Breast epithelium (tissue), 4 donors: ENCODE results near the gene OR10G7. TPM values are rescaled to one million over a fixed set of nuclear protein-coding genes. Genes with fewer than 3 reads are reported as not detected.

Experiments used
- DNase-seq, 2 donors: peaks; one replicate each; pipeline ENCODE4 v3.0.0-alpha.2; 2019; ENCODE audit warnings: low spot score in 2 of 2
- H3K27ac ChIP-seq, 2 donors: fragments of 200-600 bp; sonication (generic) in 1 of 2; one replicate each; pipeline ENCODE4 v1.5.1; 2016 to 2019; ENCODE audit warnings: mild to moderate bottlenecking in 1 of 2
- H3K27me3 ChIP-seq, 2 donors: fragments of 200-600 bp; sonication (generic) in 1 of 2; one replicate each; pipeline versions ENCODE4 v1.5.1 to v1.6.0; 2017 to 2019; ENCODE audit warnings: control low read depth in 1 of 2, mild to moderate bottlenecking in 1 of 2
- H3K36me3 ChIP-seq: fragments of 200-600 bp; one replicate; pipeline ENCODE4 v1.5.1; 2019
- H3K4me1 ChIP-seq, 2 donors: fragments of 200-600 bp; sonication (generic); one replicate each; pipeline ENCODE4 v1.5.1; 2016 to 2019; ENCODE audit warnings: control low read depth in 1 of 2
- H3K4me3 ChIP-seq, 3 donors: fragments of 200-600 bp; sonication (generic); 1 replicate in 2 of 3; 2 replicates in 1 of 3; pipeline ENCODE4 v1.5.1; 2016 to 2019; ENCODE audit warnings: mild to moderate bottlenecking in 3 of 3, moderate library complexity in 2 of 3
- H3K9me3 ChIP-seq, 2 donors: fragments of 200-600 bp; sonication (generic) in 1 of 2; one replicate each; pipeline ENCODE4 v1.5.1; 2016 to 2019; ENCODE audit warnings: control low read depth in 1 of 2
- CTCF ChIP-seq, 3 donors: fragments of 450-650 bp; IDR thresholded peaks; one replicate each; pipeline ENCODE4 v1.5.1; 2016 to 2017; ENCODE audit warnings: antibody characterized with exemption in 3 of 3, mild to moderate bottlenecking in 3 of 3, moderate library complexity in 3 of 3
- POLR2A ChIP-seq: fragments of 450-650 bp; IDR thresholded peaks from one replicate; pipeline ENCODE4 v1.6.1; 2016; ENCODE audit warnings: antibody characterized with exemption, mild to moderate bottlenecking, moderate library complexity
- POLR2AphosphoS5 ChIP-seq, 3 donors: sonication (generic); formaldehyde crosslinking; IDR thresholded peaks; one replicate each; pipeline ENCODE4 v1.6.1; 2017; ENCODE audit warnings: antibody characterized with exemption in 3 of 3
- intact Hi-C: fragments of 100-400 bp; cut with DNase I; formaldehyde crosslinking; loops from one replicate; pipeline ENCODE4 v1.15.1; 2023; ENCODE audit warnings: low total_unique reads
- total RNA-seq, 3 donors: library from RNA; depleted of rRNA; stranded (reverse); fragments of >200 nt; gene quantifications; one replicate each; pipeline ENCODE4 v1.1.0, GENCODE V29; 2016

OR10G7 gene
- total RNA-seq, 3 donors from 2014 or later: not detected

GRCh38 chr11:124080327-124081001, 39.3 kb upstream of the OR10G7 start:
- TF ChIP-seq CTCF (IDR thresholded peaks at IDR 0.05) (no peak), POLR2AphosphoS5 (IDR thresholded peaks at IDR 0.05) (no peak), POLR2A (no peak)
- intact Hi-C loops: no loop called here
- peak overlapping the region in 1 of 2 donors; percentile 48 for H3K27ac ChIP-seq
- H3K4me1 ChIP-seq: no peaks in the 10 kb centered on the region
- DNase-seq: peak in 1 of 2 donors; percentile 34
- no peaks in the 10 kb centered on the region for H3K9me3 ChIP-seq
- peaks cover 0 to 16% of the 10 kb centered on the region in 2 donors for H3K27me3 ChIP-seq
- H3K4me3 ChIP-seq: no peak overlapping the region
- H3K36me3 ChIP-seq: no peaks in the 10 kb centered on the region

- TF ChIP-seq CTCF (IDR thresholded peaks at IDR 0.05) (no peak), POLR2A (no peak), POLR2AphosphoS5 (IDR thresholded peaks at IDR 0.05) (no peak)
- intact Hi-C loops: no loop called here
These were observed 38.7 kb upstream of the OR10G7 start for GRCh38 chr11:124079631-124080326.

GRCh38 chr11:124078591-124078990, 37.5 kb upstream of the OR10G7 start:
- Histone ChIP-seq H3K36me3 (no peaks in the 10 kb centered on the region), H3K27ac (no peak overlapping the region), H3K27me3 (peaks cover 0 to 18% of the 10 kb centered on the region in 2 donors), H3K4me3 (no peak overlapping the region), H3K9me3 (no peaks in the 10 kb centered on the region), H3K4me1 (no peaks in the 10 kb centered on the region)
- TF ChIP-seq CTCF (IDR thresholded peaks at IDR 0.05) (no peak), POLR2A (no peak), POLR2AphosphoS5 (IDR thresholded peaks at IDR 0.05) (no peak)
- DNase-seq: no peak
- intact Hi-C loops: no loop called here

More at GRCh38 chr11:124079631-124080326, 38.7 kb upstream of the OR10G7 start:
- Histone ChIP-seq H3K27ac (peak overlapping the region in 1 of 2 donors; percentile 48), H3K9me3 (no peaks in the 10 kb centered on the region), H3K36me3 (no peaks in the 10 kb centered on the region), H3K4me3 (no peak overlapping the region), H3K4me1 (no peaks in the 10 kb centered on the region), H3K27me3 (peaks cover 0 to 18% of the 10 kb centered on the region in 2 donors)
- DNase-seq: no peak

- H3K4me1 ChIP-seq: no peaks in the 10 kb centered on the region
- intact Hi-C loops: no loop called here
- no peaks in the 10 kb centered on the region for H3K36me3 ChIP-seq
- H3K4me3 ChIP-seq: no peak overlapping the region
- DNase-seq: no peak
- peaks cover 0 to 18% of the 10 kb centered on the region in 2 donors for H3K27me3 ChIP-seq
- TF ChIP-seq CTCF (IDR thresholded peaks at IDR 0.05) (no peak), POLR2AphosphoS5 (IDR thresholded peaks at IDR 0.05) (no peak), POLR2A (no peak)
- no peak overlapping the region for H3K27ac ChIP-seq
- H3K9me3 ChIP-seq: no peaks in the 10 kb centered on the region
These were observed 36.1 kb upstream of the OR10G7 start for GRCh38 chr11:124077266-124077665.
